Measurements from ENCODE around the gene PCSK9.

PCSK9 gene

GRCh38 chr1:55071477-55071876 lies 32.1 kb downstream of the PCSK9 start:
- DNase-seq (ENCODE audit: low read depth): peak; percentile 40
- no peak for TF ChIP-seq MAX (IDR thresholded peaks at IDR 0.05; ENCODE audit: low read depth, low read length)
- TF ChIP-seq CTCF (IDR thresholded peaks at IDR 0.05; ENCODE audit: low read depth, low read length): peak; percentile 51
- TF ChIP-seq POLR2A (IDR thresholded peaks at IDR 0.05; ENCODE audit: extremely low read depth, insufficient read length): no peak
- H3K4me3 ChIP-seq (ENCODE audit: low read depth, low read length): no peak overlapping the region

- no peak overlapping the region for H3K4me3 ChIP-seq (ENCODE audit: low read depth, low read length)
- DNase-seq (ENCODE audit: low read depth): no peak
- no peak for TF ChIP-seq POLR2A (IDR thresholded peaks at IDR 0.05; ENCODE audit: extremely low read depth, insufficient read length)
- TF ChIP-seq MAX (IDR thresholded peaks at IDR 0.05; ENCODE audit: low read depth, low read length): no peak
- TF ChIP-seq MYC (IDR thresholded peaks at IDR 0.05; ENCODE audit: low read depth, low read length): no peak
- no peak for TF ChIP-seq CTCF (IDR thresholded peaks at IDR 0.05; ENCODE audit: low read depth, low read length)
These were observed 34.0 kb downstream of the PCSK9 start for GRCh38 chr1:55073187-55073916.

GRCh38 chr1:55074455-55074854 lies 35.1 kb downstream of the PCSK9 start:
- no peak for DNase-seq (ENCODE audit: low read depth)

GRCh38 chr1:55076356-55076755 lies 37.0 kb downstream of the PCSK9 start:
- no peak for DNase-seq (ENCODE audit: low read depth)
- TF ChIP-seq CTCF (IDR thresholded peaks at IDR 0.05; ENCODE audit: low read depth, low read length) (no peak), MYC (IDR thresholded peaks at IDR 0.05; ENCODE audit: low read depth, low read length) (no peak), POLR2A (IDR thresholded peaks at IDR 0.05; ENCODE audit: extremely low read depth, insufficient read length) (no peak), MAX (IDR thresholded peaks at IDR 0.05; ENCODE audit: low read depth, low read length) (no peak)
- no peak overlapping the region for H3K4me3 ChIP-seq (ENCODE audit: low read depth, low read length)

More at GRCh38 chr1:55074455-55074854, 35.1 kb downstream of the PCSK9 start:
- no peak for TF ChIP-seq MAX (IDR thresholded peaks at IDR 0.05; ENCODE audit: low read depth, low read length)
- TF ChIP-seq MYC (IDR thresholded peaks at IDR 0.05; ENCODE audit: low read depth, low read length): no peak
- TF ChIP-seq POLR2A (IDR thresholded peaks at IDR 0.05; ENCODE audit: extremely low read depth, insufficient read length): no peak
- no peak for TF ChIP-seq CTCF (IDR thresholded peaks at IDR 0.05; ENCODE audit: low read depth, low read length)
- H3K4me3 ChIP-seq (ENCODE audit: low read depth, low read length): no peak overlapping the region

GRCh38 chr1:55078470-55078869 lies 39.1 kb downstream of the PCSK9 start:
- TF ChIP-seq MYC (IDR thresholded peaks at IDR 0.05; ENCODE audit: low read depth, low read length) (no peak), CTCF (IDR thresholded peaks at IDR 0.05; ENCODE audit: low read depth, low read length) (no peak), MAX (IDR thresholded peaks at IDR 0.05; ENCODE audit: low read depth, low read length) (no peak), POLR2A (IDR thresholded peaks at IDR 0.05; ENCODE audit: extremely low read depth, insufficient read length) (no peak)
- DNase-seq (ENCODE audit: low read depth): no peak
- no peak overlapping the region for H3K4me3 ChIP-seq (ENCODE audit: low read depth, low read length)

All from NB4 (cell line).